Measurements from ENCODE around the gene LYVE1. TPM values are rescaled to one million over a fixed set of nuclear protein-coding genes. Genes with fewer than 3 reads are reported as not detected.

LYVE1 gene
- total and polyA plus RNA-seq, 2 donors (not counting 1 experiment from before 2014, with no cell fraction given): not detected

GRCh38 chr11:10608584-10608983 lies 40.1 kb upstream of the LYVE1 start:
- Mint-ChIP-seq H3K4me1 (peaks cover 99% of the 10 kb centered on the region), H3K27ac (peak overlapping the region; percentile 97), H3K9me3 (ENCODE audit: insufficient read depth) (peaks cover 5% of the 10 kb centered on the region), H3K27me3 (no peaks in the 10 kb centered on the region), H3K4me3 (peak overlapping the region; percentile 42)
- ChIA-PET POLR2A (interaction anchor here (1.2 to 1.6 kb wide), 3 partner anchors 47 to 157 kb away, joined by 3 to 5 read pairs (median 3); no protein-coding TSS in a partner anchor), CTCF (interaction anchor here (1.0 to 5.6 kb wide), 3 partner anchors 10 to 67 kb away, joined by 4 to 45 read pairs (median 42); partner anchors contain the start of gene RNF141)
- peaks cover 0 to 12% (median 4%) of the 10 kb centered on the region in 3 donors for H3K9me3 ChIP-seq (ENCODE audit: control extremely low read depth in 1 of 3, control insufficient read depth in 2 of 3, insufficient read depth in 1 of 3, low read length in 2 of 3)
- ATAC-seq (ENCODE audit: low read depth) (no peak), DNase-seq (peak; percentile 60)
- TF ChIP-seq EZH2 (IDR thresholded peaks at IDR 0.05; ENCODE audit: borderline replicate concordance, insufficient read depth, low read depth, low read length, poor library complexity, severe bottlenecking) (no peak), CTCF (IDR thresholded peaks at IDR 0.05) (no peak)
- no peak overlapping the region for H2AFZ ChIP-seq (ENCODE audit: insufficient read depth, low read depth, low read length, poor library complexity, severe bottlenecking)
- no peaks in the 10 kb centered on the region for H3K27me3 ChIP-seq (replicated peaks in 1 of 4; ENCODE audit: control extremely low read depth in 1 of 4, control insufficient read depth in 3 of 4, insufficient read depth in 4 of 4, low read length in 3 of 4)
- H3K4me2 ChIP-seq (replicated peaks; ENCODE audit: low read depth, low read length, poor library complexity, severe bottlenecking): peak overlapping the region; percentile 62
- peak overlapping the region; percentile 7 for H3K9ac ChIP-seq (ENCODE audit: low read length)
- peak overlapping the region in 1 of 5 experiments; percentile 13 for H3K4me3 ChIP-seq (ENCODE audit: control extremely low read depth in 1 of 5, extremely low read depth in 1 of 5, insufficient read depth in 1 of 5, low read depth in 2 of 5, low read length in 4 of 5)
- intact Hi-C loops (cut with micrococcal nuclease): loop anchor here (2.0 to 5.0 kb wide), 2 partner anchors 32 to 151 kb away; partner anchors contain the start of gene AMPD3
- H3K27ac ChIP-seq (ENCODE audit: low read length in 2 of 2): peak overlapping the region; percentile 84 to 91
- peaks cover 100% of the 10 kb centered on the region in 2 donors for H3K4me1 ChIP-seq (ENCODE audit: control insufficient read depth in 2 of 2, insufficient read depth in 2 of 2, low read length in 2 of 2)
- H3K79me2 ChIP-seq (ENCODE audit: control insufficient read depth, insufficient read depth, low read length): no peaks in the 10 kb centered on the region
- no peaks in the 10 kb centered on the region for H4K20me1 ChIP-seq (ENCODE audit: control insufficient read depth, insufficient read depth, low read length, poor library complexity, severe bottlenecking)
- no peaks in the 10 kb centered on the region for H3K36me3 ChIP-seq (replicated peaks in 1 of 2; ENCODE audit: control extremely low read depth in 1 of 2, control insufficient read depth in 1 of 2, extremely low read depth in 1 of 2, insufficient read depth in 2 of 2, low read length in 1 of 2)

- H3K36me3 ChIP-seq (replicated peaks in 1 of 2; ENCODE audit: control extremely low read depth in 1 of 2, control insufficient read depth in 1 of 2, extremely low read depth in 1 of 2, insufficient read depth in 2 of 2, low read length in 1 of 2): no peaks in the 10 kb centered on the region
- H3K9me3 ChIP-seq (ENCODE audit: control extremely low read depth in 1 of 3, control insufficient read depth in 2 of 3, insufficient read depth in 1 of 3, low read length in 2 of 3): peaks cover 0 to 8% (median 4%) of the 10 kb centered on the region in 3 donors
- H3K27ac Mint-ChIP-seq: peak overlapping the region; percentile 97
- peak overlapping the region; percentile 62 for H3K4me2 ChIP-seq (replicated peaks; ENCODE audit: low read depth, low read length, poor library complexity, severe bottlenecking)
- TF ChIP-seq EZH2 (IDR thresholded peaks at IDR 0.05; ENCODE audit: borderline replicate concordance, insufficient read depth, low read depth, low read length, poor library complexity, severe bottlenecking) (no peak), CTCF (IDR thresholded peaks at IDR 0.05) (no peak)
- no peaks in the 10 kb centered on the region for H3K79me2 ChIP-seq (ENCODE audit: control insufficient read depth, insufficient read depth, low read length)
- H3K9ac ChIP-seq (ENCODE audit: low read length): peak overlapping the region; percentile 46
- peak overlapping the region; percentile 83 for H3K4me3 Mint-ChIP-seq
- peaks cover 93 to 98% of the 10 kb centered on the region in 2 donors for H3K4me1 ChIP-seq (ENCODE audit: control insufficient read depth in 2 of 2, insufficient read depth in 2 of 2, low read length in 2 of 2)
- peak overlapping the region; percentile 16 for H2AFZ ChIP-seq (ENCODE audit: insufficient read depth, low read depth, low read length, poor library complexity, severe bottlenecking)
- H3K4me1 Mint-ChIP-seq: peaks cover 98% of the 10 kb centered on the region
- H3K27ac ChIP-seq (ENCODE audit: low read length in 2 of 2): peak overlapping the region; percentile 84 to 91
- peak overlapping the region in 3 of 5 experiments; percentile 33 to 74 (median 56) for H3K4me3 ChIP-seq (ENCODE audit: control extremely low read depth in 1 of 5, extremely low read depth in 1 of 5, insufficient read depth in 1 of 5, low read depth in 2 of 5, low read length in 4 of 5)
- peaks cover 5% of the 10 kb centered on the region for H3K9me3 Mint-ChIP-seq (ENCODE audit: insufficient read depth)
- ATAC-seq (ENCODE audit: low read depth): no peak
- peak; percentile 43 for DNase-seq
- H3K27me3 ChIP-seq (replicated peaks in 1 of 4; ENCODE audit: control extremely low read depth in 1 of 4, control insufficient read depth in 3 of 4, insufficient read depth in 4 of 4, low read length in 3 of 4): no peaks in the 10 kb centered on the region
- H4K20me1 ChIP-seq (ENCODE audit: control insufficient read depth, insufficient read depth, low read length, poor library complexity, severe bottlenecking): no peaks in the 10 kb centered on the region
- H3K27me3 Mint-ChIP-seq: no peaks in the 10 kb centered on the region
- WGBS (ENCODE audit: insufficient coverage): 0% methylated on average over 4 of the region's 6 CpGs
- intact Hi-C loops (cut with micrococcal nuclease): loop anchor here (2.0 to 5.0 kb wide), 3 partner anchors 15 to 150 kb away; partner anchors contain the start of gene AMPD3
- CTCF ChIA-PET: interaction anchor here (1.0 to 5.6 kb wide), 7 partner anchors 9 to 194 kb away, joined by 3 to 45 read pairs (median 9); partner anchors contain the start of gene RNF141
- POLR2A ChIA-PET: interaction anchor here (1.2 to 2.5 kb wide), 6 partner anchors 15 to 156 kb away, joined by 3 to 12 read pairs (median 7); partner anchors contain the start of gene RNF141
Observed at GRCh38 chr11:10607462-10608132, 39.1 kb upstream of the LYVE1 start.

All from B cell (primary cell).